Lower lobe of right lung (tissue), 2 donors: ENCODE data around the gene GALNT9. TPM values are rescaled to one million over a fixed set of nuclear protein-coding genes. Genes with fewer than 3 reads are reported as not detected.

Experiments
- ATAC-seq, 2 donors: fragments of 200-7000 bp; cut with Tn5 transposase; one replicate each; pipeline ENCODE4 v1.9.1; 2020 to 2022; ENCODE audit warnings: mild to moderate bottlenecking in 2 of 2, moderate library complexity in 2 of 2
- DNase-seq: peaks from one replicate; pipeline ENCODE4 v3.0.0-alpha.2; 2020
- H3K27ac ChIP-seq: fragments of 200-600 bp; one replicate; pipeline ENCODE4 v1.8.0; 2022
- H3K27me3 ChIP-seq: fragments of 200-600 bp; one replicate; pipeline ENCODE4 v1.8.0; 2022; ENCODE audit warnings: low read depth
- H3K36me3 ChIP-seq: fragments of 200-600 bp; one replicate; pipeline ENCODE4 v1.8.0; 2022; ENCODE audit warnings: mild to moderate bottlenecking
- H3K4me1 ChIP-seq: fragments of 200-600 bp; one replicate; pipeline ENCODE4 v1.8.0; 2022
- H3K4me3 ChIP-seq: fragments of 200-600 bp; one replicate; pipeline ENCODE4 v1.8.0; 2022; ENCODE audit warnings: mild to moderate bottlenecking
- H3K9me3 ChIP-seq: fragments of 200-600 bp; one replicate; pipeline ENCODE4 v1.8.0; 2022
- CTCF ChIP-seq: fragments of 200-600 bp; IDR thresholded peaks from one replicate; pipeline ENCODE4 v1.8.0; 2022; ENCODE audit warnings: antibody characterized with exemption, mild to moderate bottlenecking
- intact Hi-C: fragments of 100-400 bp; cut with DNase I; formaldehyde crosslinking; loops from one replicate; pipeline ENCODE4 v1.11.0; 2022
- total RNA-seq: library from RNA; stranded (reverse); fragmentation: NEBNext Ultra II Directional; extraction: Animal tissue kit (Norgen Biotek cat#: 25700); gene quantifications from one replicate; pipeline ENCODE4 v1.2.1, GENCODE V29; 2021
- donor health status: DM: no; HTN: yes; CAD: no; lungs with severe emphysema.

Gene GALNT9
- total RNA-seq, 1 donor from 2014 or later, result not detected

GRCh38 chr12:132284827-132285741 is 44.3 kb downstream of the GALNT9 start:
- intact Hi-C loops, result no loop called here
- DNase-seq, result peak; percentile 42

GRCh38 chr12:132284071-132284826 is 45.1 kb downstream of the GALNT9 start:
- Histone ChIP-seq H3K9me3 (no peaks in the 10 kb centered on the region), H3K27me3 (peaks cover 79% of the 10 kb centered on the region), H3K4me1 (no peaks in the 10 kb centered on the region), H3K36me3 (no peaks in the 10 kb centered on the region), H3K4me3 (no peak overlapping the region), H3K27ac (no peak overlapping the region)
- intact Hi-C loops, result no loop called here
- ATAC-seq (no peak), DNase-seq (peak; percentile 27)
- TF ChIP-seq CTCF, result no peak

More at GRCh38 chr12:132284827-132285741, 44.3 kb downstream of the GALNT9 start:
- Histone ChIP-seq H3K36me3 (no peaks in the 10 kb centered on the region), H3K4me3 (no peak overlapping the region), H3K27me3 (peaks cover 70% of the 10 kb centered on the region), H3K4me1 (no peaks in the 10 kb centered on the region), H3K9me3 (no peaks in the 10 kb centered on the region), H3K27ac (no peak overlapping the region)
- peak in 1 of 2 donors; percentile 20 for ATAC-seq
- no peak for TF ChIP-seq CTCF

- TF ChIP-seq CTCF, result no peak
- Histone ChIP-seq H3K27ac (no peak overlapping the region), H3K27me3 (peaks cover 86% of the 10 kb centered on the region), H3K36me3 (no peaks in the 10 kb centered on the region), H3K9me3 (no peaks in the 10 kb centered on the region), H3K4me3 (no peak overlapping the region), H3K4me1 (no peaks in the 10 kb centered on the region)
- DNase-seq, result peak; percentile 40
- ATAC-seq, result no peak
- intact Hi-C loops, result no loop called here
Observed at GRCh38 chr12:132282950-132283771, 46.2 kb downstream of the GALNT9 start.

- no peak for ATAC-seq
- DNase-seq, result peak; percentile 24
- H3K27me3 ChIP-seq, result peaks cover 84% of the 10 kb centered on the region
- H3K4me3 ChIP-seq, result no peak overlapping the region
- no peaks in the 10 kb centered on the region for H3K9me3 ChIP-seq
- no peaks in the 10 kb centered on the region for H3K4me1 ChIP-seq
- intact Hi-C loops, result no loop called here
- TF ChIP-seq CTCF, result no peak
- H3K36me3 ChIP-seq, result no peaks in the 10 kb centered on the region
- no peak overlapping the region for H3K27ac ChIP-seq
Observed at GRCh38 chr12:132282031-132282949, 47.1 kb downstream of the GALNT9 start.
